GM18520 (cell line): ENCODE measurements around the gene TMEM126A.
"Not testable (repeated sequence)": the region's sequence is repeated elsewhere in the genome, so short reads cannot be mapped to it uniquely, and the experiment has no call there.

Source experiments
- ATAC-seq: cut with Tn5 transposase; IDR thresholded peaks from one replicate; pipeline ENCODE4 v1.9.1; 2021; ENCODE audit not compliant: unreplicated experiment

The TMEM126A gene

GRCh38 chr11:85656777-85657176 lies 9.0 kb downstream of the TMEM126A start:
- ATAC-seq: no peak

DNA sequence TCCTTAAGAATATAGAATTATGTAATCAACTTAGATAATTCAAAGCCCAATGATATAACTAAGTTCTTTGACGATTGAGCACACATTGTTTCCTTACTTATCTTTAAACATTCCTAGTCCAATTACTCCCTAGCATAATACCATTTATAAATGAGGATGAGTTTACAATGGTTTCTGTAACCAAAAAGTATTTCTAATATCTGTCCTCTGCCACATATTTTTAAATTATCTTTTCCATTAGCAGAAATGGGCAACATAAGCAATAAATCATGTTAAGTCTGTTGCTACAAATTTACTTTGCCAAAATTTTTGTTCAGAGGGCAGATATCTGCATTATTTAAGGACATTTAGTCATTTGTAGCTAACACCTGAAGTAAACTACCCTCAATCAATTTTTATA lies 10.4 kb downstream of the TMEM126A start:
- ATAC-seq: no peak

DNA sequence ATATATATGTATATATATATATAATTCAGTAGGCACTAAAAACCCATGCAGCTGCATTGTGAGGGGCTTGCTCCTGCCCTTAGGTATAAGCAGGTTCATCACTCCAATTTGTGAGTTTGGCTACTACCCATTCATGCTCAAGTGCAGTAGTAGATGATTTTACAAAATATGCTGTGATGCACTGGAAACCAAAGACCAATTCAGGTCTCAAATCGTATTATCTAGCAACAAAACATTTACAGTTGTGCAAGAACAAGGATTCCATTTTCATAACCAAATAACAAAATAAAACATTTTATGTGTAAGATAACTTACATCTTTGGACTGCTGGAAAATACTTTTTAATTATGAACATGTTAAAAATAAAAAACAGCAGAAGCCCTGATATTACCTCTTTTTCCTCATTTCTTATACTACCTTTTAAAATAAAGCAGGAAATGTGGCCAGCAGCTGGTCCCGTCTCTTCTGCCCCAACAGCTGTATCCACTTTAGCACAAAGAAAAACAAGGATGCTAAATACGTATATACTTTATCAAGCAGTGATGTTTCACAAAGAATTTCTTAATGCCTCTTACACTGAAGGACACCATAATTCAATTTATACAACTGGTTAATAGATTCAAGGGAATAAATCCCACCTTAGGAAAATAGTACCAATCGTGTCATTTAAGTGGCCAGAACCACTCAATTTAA lies 14.4 kb downstream of the TMEM126A start:
- no peak for ATAC-seq

DNA sequence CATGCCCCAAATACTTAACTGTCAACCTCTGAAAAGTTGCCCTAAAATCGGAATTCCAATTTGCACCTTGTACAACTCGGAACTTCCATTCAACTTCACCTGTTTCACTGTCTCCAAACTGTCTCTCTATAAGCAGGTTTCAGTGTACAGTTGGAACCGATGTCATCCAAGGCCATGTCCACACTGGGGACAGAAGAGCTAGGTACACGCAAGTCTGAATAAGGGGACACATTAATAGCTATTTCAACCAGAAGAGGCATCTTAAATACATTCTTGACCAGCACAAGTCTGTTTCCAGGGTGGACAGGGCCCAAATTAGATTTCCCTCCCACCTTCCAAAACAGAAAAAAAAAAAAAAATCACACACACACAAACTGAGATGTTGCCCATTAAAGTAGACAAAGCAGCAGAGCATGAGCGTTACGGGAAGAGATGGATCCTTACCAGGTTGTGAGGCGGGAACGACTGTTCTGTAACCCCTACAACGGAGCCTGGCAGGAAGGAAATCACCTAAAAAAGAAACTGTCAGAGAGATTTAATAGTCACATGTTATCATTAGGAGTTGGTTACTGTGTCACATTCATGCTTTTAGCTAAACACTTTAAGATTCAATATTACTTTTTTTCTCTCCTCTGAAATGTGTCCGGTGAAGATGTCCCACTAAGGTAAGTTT lies 15.4 kb downstream of the TMEM126A start:
- no peak for ATAC-seq

DNA sequence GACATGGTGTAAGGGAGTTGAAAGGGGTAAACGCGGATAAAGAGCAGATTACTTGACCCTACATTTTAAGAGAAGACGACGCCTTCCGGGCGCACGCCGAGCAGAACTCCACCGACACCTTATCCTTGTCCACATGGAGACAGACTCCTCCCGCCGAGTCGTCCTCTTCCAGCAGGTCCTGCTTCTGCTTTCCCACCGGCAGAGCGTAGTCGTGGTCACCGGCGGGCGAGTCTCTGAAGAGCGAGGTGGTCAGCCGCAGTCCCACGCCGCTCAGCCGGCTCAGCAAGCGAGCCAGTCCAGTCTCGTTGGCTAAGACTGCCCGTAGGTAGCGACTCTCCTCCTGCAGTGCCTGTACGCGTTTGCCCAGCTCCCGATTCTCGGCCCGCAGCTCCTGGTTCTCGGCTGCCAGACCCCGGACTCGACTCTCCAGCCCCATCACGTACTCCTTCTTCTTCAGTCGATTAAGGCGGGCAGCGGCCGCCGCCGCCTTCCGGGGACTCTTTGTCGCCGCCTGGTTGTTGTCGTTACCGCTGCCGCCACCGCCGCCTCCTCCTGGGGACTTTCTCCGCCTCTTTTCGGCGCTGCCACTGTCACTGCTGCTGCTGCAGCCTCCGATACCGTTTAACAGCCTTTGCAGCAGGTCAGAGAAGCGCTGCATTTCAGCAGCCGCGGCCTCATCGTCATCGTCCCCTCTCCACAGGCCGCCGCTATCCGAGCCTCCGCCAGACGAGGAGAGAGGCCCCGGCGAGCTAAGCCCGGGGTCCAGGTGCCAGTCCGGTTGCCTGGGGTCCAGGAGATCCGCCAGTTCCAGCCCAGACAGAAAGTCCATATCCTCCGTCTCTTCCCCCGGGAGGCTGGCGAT lies 16.2 kb downstream of the TMEM126A start:
- peak; percentile 60 for ATAC-seq

DNA sequence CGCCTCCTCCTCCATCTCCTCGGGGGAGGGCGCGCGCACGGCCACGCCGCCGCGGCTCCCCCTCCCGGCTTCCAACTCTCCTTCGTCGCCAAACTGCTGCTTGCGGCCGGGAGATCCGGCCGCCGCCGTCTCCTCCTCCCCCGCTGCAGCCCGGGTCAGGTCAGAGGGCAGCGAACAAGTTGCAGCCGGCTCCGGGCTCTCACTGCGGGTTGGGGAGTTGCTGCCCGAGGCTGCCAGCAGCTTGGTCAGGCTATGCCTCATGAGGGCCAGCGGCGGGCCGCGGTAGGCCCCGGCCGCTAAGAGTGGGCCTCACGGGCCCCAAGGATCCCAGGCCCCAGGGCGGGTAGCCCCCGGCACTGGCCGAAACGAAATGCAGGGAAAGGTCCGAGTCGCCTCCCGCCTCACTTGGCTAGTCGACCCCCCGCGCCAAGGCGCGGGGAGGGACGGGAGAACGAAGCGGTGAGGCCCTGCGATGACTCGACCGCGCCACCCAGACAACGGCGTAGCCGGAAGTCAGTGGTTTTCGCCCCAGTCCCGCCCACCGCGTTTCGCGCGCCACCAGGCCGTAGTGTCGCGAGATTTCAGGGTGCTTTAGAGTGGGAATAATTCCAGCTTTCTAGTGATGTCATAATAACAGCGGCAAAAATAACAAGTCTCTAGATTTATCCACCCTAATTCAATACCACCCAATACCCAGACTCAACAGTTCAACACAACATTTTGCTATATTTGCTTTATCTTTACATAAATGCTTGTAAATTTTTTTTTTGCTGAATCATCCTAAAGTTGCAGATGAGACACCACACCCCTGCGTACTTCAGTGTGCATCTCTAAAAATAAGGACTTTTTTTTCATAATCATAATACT lies 17.1 kb downstream of the TMEM126A start, which contains the start of gene CREBZF:
Gene CREBZF, minus strand, starts transcription at position 515 of the 867 bp plus-strand sequence. Its CDS starts 254 bp downstream, at position 261.
- ATAC-seq: peak; percentile 80

DNA sequence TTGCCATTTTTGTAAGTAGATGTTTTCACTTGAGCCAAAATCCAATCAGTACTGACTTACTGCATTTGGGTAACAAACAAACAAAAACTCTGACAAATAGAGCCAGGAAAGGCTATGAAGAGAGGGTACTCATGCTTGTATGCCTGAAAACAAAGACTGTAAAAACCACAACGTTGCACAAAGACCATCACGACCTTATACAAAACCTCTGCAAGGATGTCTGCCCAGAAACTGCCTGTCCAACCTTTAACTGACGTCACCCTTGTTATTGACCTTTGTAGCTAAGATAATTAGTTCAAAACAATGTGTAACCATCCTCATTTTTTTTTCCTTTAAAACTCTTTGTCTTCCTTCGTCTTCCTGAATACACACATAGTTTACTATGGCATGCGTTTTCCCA lies 18.0 kb downstream of the TMEM126A start:
- ATAC-seq: no peak

DNA sequence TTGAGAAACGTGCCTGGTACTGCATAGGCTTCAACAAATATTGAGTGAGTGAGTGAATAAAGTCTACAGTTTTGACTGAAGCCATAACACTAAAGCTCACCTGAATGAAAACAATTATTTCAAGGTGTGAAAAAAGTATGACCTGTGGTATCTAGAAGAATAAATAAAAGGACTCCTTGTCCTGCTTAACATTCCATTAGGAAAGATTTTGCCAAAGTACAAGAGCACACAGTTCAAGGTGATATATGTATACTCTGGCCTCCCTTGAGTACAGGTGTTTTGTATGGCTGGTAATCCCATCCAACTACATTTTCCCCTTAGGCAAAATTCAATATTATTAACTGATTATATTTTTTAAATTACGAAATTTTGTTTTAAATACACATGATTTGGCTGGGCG lies 18.9 kb downstream of the TMEM126A start:
- no peak for ATAC-seq

- no peak for ATAC-seq
Observed at GRCh38 chr11:85668157-85668556, 20.4 kb downstream of the TMEM126A start.

- not testable (repeated sequence) for ATAC-seq
Observed at GRCh38 chr11:85670949-85671663, 23.3 kb downstream of the TMEM126A start.

- no peak for ATAC-seq
Observed at GRCh38 chr11:85672105-85672902, 24.5 kb downstream of the TMEM126A start.

DNA sequence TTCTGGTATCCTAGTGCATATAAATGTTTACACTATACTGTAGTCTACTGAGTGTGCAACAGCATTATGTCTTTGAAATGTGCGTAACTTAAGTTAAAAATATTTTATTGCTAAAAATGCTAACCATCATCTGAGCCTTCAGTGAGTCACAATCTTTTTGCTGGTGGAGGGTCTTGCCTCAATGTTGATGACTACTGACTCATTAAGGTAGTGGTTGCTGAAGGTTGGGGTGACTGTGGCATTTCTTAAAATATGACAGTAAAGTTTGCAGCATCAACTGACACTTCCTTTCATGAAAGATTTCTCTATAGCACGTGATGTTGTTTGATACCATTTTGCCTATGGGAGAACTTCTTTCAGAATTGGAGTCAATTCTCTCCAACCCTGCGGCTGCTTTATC lies 25.6 kb downstream of the TMEM126A start:
- no peak for ATAC-seq

- ATAC-seq: no peak
Observed at GRCh38 chr11:85679576-85679975, 31.8 kb downstream of the TMEM126A start.

DNA sequence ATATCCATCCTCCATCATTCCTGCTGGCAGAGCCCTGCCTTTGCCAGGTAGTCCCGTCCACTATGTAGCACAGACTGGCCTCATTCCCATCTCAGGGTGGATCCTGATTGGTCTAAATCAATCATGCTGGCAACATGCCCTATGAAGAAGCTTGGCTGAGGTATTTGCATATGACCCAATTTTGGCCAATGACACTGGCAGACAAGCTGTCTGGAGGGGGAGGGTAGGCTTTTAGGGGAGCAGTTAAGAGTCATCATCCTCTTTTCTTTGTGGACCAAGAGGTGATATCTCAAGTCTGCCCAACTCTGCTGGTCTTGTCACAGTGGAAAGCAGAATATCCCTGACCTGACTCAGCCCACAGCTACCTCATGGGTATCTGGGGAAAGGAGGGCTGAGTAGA lies 33.1 kb downstream of the TMEM126A start:
- no peak for ATAC-seq

DNA sequence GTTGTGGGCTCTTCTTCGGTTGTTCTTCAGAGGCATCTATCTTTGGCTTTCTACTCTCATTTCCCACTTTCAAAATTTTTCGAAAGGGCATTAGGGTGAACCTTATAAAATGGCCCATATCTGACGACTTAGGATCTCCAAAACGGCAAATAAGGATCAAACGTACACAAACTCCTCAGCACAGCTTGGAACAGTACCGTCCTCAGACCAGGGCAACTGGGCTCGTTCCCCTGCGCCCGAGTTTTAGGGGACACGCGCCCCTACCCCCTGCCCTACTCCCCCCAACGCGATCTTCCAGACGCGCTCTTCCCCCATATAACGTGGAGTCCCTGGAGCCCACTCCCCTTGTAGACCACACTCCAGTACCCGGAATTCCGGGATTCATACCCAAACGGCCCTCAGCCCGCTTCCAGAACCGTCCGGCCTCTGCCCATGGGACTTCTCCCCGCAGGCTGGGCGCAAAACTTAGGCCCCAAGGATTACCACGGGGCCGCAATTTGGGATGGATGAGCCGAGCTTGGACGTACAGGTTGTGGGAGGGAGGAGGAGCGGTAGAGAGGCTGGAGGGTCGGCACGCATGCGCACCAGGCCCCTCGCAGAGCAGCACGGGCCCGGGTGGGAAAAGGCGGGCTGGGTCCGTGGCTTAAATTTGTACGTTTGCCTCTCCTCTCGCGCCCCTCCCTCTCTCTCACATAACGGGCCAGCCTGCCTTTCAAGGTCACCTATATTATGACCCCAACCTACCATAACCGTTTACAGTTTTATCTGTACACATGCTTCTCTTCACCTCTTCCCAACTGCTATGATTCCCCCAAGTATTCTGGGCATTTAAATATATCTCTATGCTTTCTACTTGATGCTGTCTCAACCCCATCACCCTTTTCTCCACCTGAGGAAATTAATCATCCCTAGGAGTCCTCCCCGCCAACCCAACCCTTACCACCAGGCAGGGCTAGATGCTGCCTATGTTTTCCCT lies 34.9 kb downstream of the TMEM126A start:
- ATAC-seq: peak; percentile 33

DNA sequence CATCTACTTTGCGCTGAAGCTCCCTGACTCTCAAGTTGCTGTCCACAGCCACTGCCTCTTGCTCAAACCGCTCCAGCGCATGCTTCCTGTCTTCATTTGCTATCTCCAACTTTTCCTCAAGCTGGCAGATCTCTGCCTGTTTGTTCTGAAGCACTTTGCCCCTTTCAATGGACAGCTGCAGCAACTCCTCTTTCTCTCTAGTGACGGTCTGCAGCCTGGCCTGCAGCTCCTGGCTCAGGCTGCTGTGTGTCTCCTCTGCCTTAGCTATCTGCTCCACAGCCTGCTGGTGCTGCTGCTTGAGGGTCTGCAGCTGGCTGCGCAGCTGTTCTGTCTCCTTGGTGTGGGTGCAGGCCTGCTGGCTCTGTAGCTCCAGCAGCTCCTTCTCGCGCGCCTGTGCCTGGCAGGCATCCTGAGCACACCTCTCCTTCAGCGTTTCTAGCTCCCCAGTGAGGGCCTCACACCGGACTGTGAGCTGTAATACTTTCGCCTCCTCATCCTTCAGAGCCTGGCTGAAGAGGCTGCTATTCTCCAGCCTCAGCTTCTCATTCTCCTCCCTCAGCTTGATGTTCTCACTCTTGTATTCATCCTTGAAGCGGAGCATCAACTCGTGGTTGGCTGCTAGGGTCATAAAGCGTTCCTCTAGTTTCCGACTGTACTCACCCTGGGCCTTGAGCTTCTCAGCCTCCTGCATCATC lies 37.5 kb downstream of the TMEM126A start:
- ATAC-seq: no peak

- no peak for ATAC-seq
Observed at GRCh38 chr11:85685820-85686459, 38.2 kb downstream of the TMEM126A start, which contains the start of gene CCDC89. Gene CCDC89, minus strand, starts transcription at chr11:85686195. Its CDS starts 65 bp downstream, at chr11:85686130.
